GM12878 (cell line): ENCODE results near the gene DNAH11. TPM values are rescaled to one million over a fixed set of nuclear protein-coding genes. Genes with fewer than 3 reads are reported as not detected.

Experiments
- ATAC-seq: fragments of 200-7000 bp; cut with Tn5 transposase; 3 replicates; pipeline ENCODE4 v1.9.1; 2020; ENCODE audit warnings: mild to moderate bottlenecking, moderate library complexity
- BruUV-seq: library from RNA; stranded (reverse); fragments of 400-500 nt; replicated peaks from 2 replicates; lab custom pipeline; 2021; lab: Mats Ljungman, UMichigan
- CTCF ChIA-PET: fragments of 300-600 bp; sonication (Branson Sonifier 250); formaldehyde crosslinking; extraction: SDS; loops from one replicate; lab custom pipeline; 2021; ENCODE audit warnings: inconsistent platforms; lab: Yijun Ruan, JAX
- POLR2A ChIA-PET: fragments of 350-600 bp; formaldehyde crosslinking; extraction: SDS; loops from one replicate; lab custom pipeline; 2021; ENCODE audit warnings: inconsistent platforms; lab: Charles Lee
- RAD21 ChIA-PET: fragments of 300-600 bp; sonication (Branson Sonifier 250); formaldehyde crosslinking; loops from one replicate; lab custom pipeline; 2023; ENCODE audit warnings: antibody characterized with exemption; ENCODE audit not compliant: unreplicated experiment; lab: Charles Lee
- SMC1A ChIA-PET: fragments of 300-600 bp; sonication (Branson Sonifier 250); formaldehyde crosslinking; loops from one replicate; lab custom pipeline; 2023; ENCODE audit not compliant: unreplicated experiment, uncharacterized antibody; lab: Charles Lee
- DNase-seq: peaks from one replicate; pipeline ENCODE4 v3.0.0-alpha.2; 2011; ENCODE audit warnings: low read depth, low spot score
- FAIRE-seq: peaks from 3 replicates; lab custom pipeline; 2011; peaks lifted over from hg19 to GRCh38; lab: Jason Lieb, UNC
- H2AFZ ChIP-seq: 2 replicates; pipeline ENCODE4 v1.6.0; 2011; ENCODE audit warnings: low read depth, low read length, control low read depth; ENCODE audit not compliant: control insufficient read depth
- H3K27ac ChIP-seq: 2 replicates; pipeline ENCODE4 v1.5.1; 2011; ENCODE audit warnings: control low read depth; ENCODE audit not compliant: control insufficient read depth, insufficient read depth
- H3K27me3 ChIP-seq, 2 experiments: replicated peaks in 1 of 2; 2 replicates each; pipeline versions ENCODE4 v1.6.0 to v1.6.1; 2011; ENCODE audit warnings: low read length in 1 of 2; ENCODE audit not compliant: control insufficient read depth in 2 of 2, insufficient read depth in 2 of 2
- H3K36me3 ChIP-seq, 2 experiments: 2 replicates each; pipeline ENCODE4 v1.5.1; 2011; ENCODE audit warnings: low read length in 1 of 2; ENCODE audit not compliant: control insufficient read depth in 2 of 2, insufficient read depth in 2 of 2
- H3K4me1 ChIP-seq: 2 replicates; pipeline ENCODE4 v1.6.1; 2011; ENCODE audit warnings: mild to moderate bottlenecking, low read length, moderate library complexity, mixed read lengths; ENCODE audit not compliant: control insufficient read depth, insufficient read depth
- H3K4me2 ChIP-seq: 2 replicates; pipeline ENCODE4 v1.6.0; 2011; ENCODE audit warnings: control low read depth; ENCODE audit not compliant: control insufficient read depth, insufficient read depth
- H3K4me3 ChIP-seq: fragments of 200-600 bp; sonication (generic); 2 replicates; pipeline ENCODE4 v1.5.1; 2016
- H3K79me2 ChIP-seq: 2 replicates; pipeline ENCODE4 v1.6.0; 2011; ENCODE audit warnings: low read length; ENCODE audit not compliant: control insufficient read depth, insufficient read depth
- H3K9ac ChIP-seq: 2 replicates; pipeline ENCODE4 v1.8.0; 2011; ENCODE audit warnings: low read length, control low read depth, mixed read lengths; ENCODE audit not compliant: control insufficient read depth, insufficient read depth
- H3K9me3 ChIP-seq: replicated peaks from 3 replicates; pipeline ENCODE4 v1.5.1; 2011; ENCODE audit warnings: mild to moderate bottlenecking, low read length; ENCODE audit not compliant: control insufficient read depth, insufficient read depth
- H4K20me1 ChIP-seq: 2 replicates; pipeline ENCODE4 v1.6.0; 2011; ENCODE audit not compliant: control insufficient read depth, insufficient read depth
- BCLAF1 ChIP-seq: fragments of 450-650 bp; IDR thresholded peaks from 2 replicates; pipeline ENCODE4 v1.6.1; 2017; ENCODE audit warnings: antibody characterized with exemption, mild to moderate bottlenecking, moderate library complexity
- CHD4 ChIP-seq: fragments of 200-600 bp; sonication (generic); IDR thresholded peaks from 2 replicates; pipeline ENCODE4 v1.6.1; 2016; ENCODE audit warnings: mild to moderate bottlenecking
- EED ChIP-seq: sonication (generic); IDR thresholded peaks from 2 replicates; pipeline ENCODE4 v1.6.1; 2016; ENCODE audit warnings: antibody characterized with exemption, low read depth
- ETV6 ChIP-seq, 2 experiments: fragments of 450-650 bp in 1 of 2; IDR thresholded peaks in 1 of 2; conservative IDR thresholded peaks in 1 of 2; 2 replicates each; pipeline ENCODE4 v1.6.1; 2014; ENCODE audit warnings: antibody characterized with exemption in 1 of 2, borderline replicate concordance in 1 of 2, low read depth in 1 of 2, mild to moderate bottlenecking in 1 of 2, moderate library complexity in 1 of 2
- GABPA ChIP-seq: IDR thresholded peaks from 2 replicates; pipeline ENCODE4 v1.6.1; 2014; ENCODE audit warnings: antibody characterized with exemption, low read depth, mild to moderate bottlenecking, inconsistent platforms
- PAX8 ChIP-seq: fragments of 450-650 bp; IDR thresholded peaks from 2 replicates; pipeline ENCODE4 v1.6.1; 2017; ENCODE audit warnings: mild to moderate bottlenecking, moderate library complexity
- RAD51 ChIP-seq: fragments of 450-650 bp; IDR thresholded peaks from 2 replicates; pipeline ENCODE4 v1.6.1; 2016; ENCODE audit warnings: moderate library complexity, mild to moderate bottlenecking, inconsistent platforms
- RFX5 ChIP-seq: IDR thresholded peaks from 2 replicates; pipeline ENCODE4 v1.6.1; 2011; ENCODE audit warnings: low read depth, low read length, improper control_type of control experiment
- SP1 ChIP-seq: IDR thresholded peaks from one replicate; pipeline ENCODE4 v1.6.1; 2011; ENCODE audit warnings: low read depth, low read length
- ZBTB33 ChIP-seq: fragments of 450-650 bp; IDR thresholded peaks from 2 replicates; pipeline ENCODE4 v1.6.1; 2017; ENCODE audit warnings: mild to moderate bottlenecking
- ZNF274 ChIP-seq: IDR thresholded peaks from one replicate; pipeline ENCODE4 v1.8.0; 2011; ENCODE audit not compliant: insufficient read length, insufficient read depth
- ZNF622 ChIP-seq: fragments of 450-650 bp; IDR thresholded peaks from 2 replicates; pipeline ENCODE4 v1.6.1; 2017; ENCODE audit warnings: mild to moderate bottlenecking, inconsistent platforms
- WGBS: methylation state at CpG from one replicate; pipeline ENCODE4 v1.1.6; 2016; ENCODE audit warnings: low lambda C conversion rate; ENCODE audit not compliant: insufficient replicate concordance, insufficient coverage; ENCODE audit errors: missing lambda C conversion rate; 5-methylcytosine and 5-hydroxymethylcytosine counted together
- in situ Hi-C: fragments of 300-500 bp; cut with MboI; formaldehyde crosslinking; loops from 9 replicates; pipeline ENCODE4 v1.14.3; 2018; ENCODE audit warnings: mixed read lengths
- intact Hi-C: fragments of 100-400 bp; cut with micrococcal nuclease; formaldehyde crosslinking; loops from one replicate; pipeline ENCODE4 v1.14.2; 2022; ENCODE audit not compliant: unreplicated experiment
- polyA plus RNA-seq, 11 experiments: library from polyadenylated mRNA; depleted of rRNA in 4 of 11; unstranded in 6 of 11; stranded (reverse) in 5 of 11; fragments of >200 nt; fragmentation: Nextera tagmentation in 4 of 11; fragmentation: Illumina TruSeq in 1 of 11; extraction: Ambion mirVana in 4 of 11; extraction: Trizol in 1 of 11; gene quantifications; 1 replicate in 1 of 11; 2 replicates in 10 of 11; pipeline versions ENCODE4 v1.2.1 to v1.2.3, GENCODE V29; 2011 to 2016; ENCODE audit warnings: inconsistent platforms in 2 of 11, missing spikeins in 2 of 11, low read depth in 1 of 11
- total RNA-seq, 4 experiments: library from RNA; depleted of rRNA in 3 of 4; stranded (reverse); fragments of >200 nt in 3 of 4; fragmentation: Illumina TruSeq in 1 of 4; extraction: Trizol in 1 of 4; gene quantifications; 2 replicates each; pipeline versions ENCODE4 v1.2.1 to v1.2.3, GENCODE V29; 2013 to 2021
- TF ChIP-seq, protein P1 (sequence below): fragments of 450-650 bp; IDR thresholded peaks from 2 replicates; pipeline ENCODE4 v1.6.1; 2018; ENCODE audit warnings: borderline replicate concordance, mild to moderate bottlenecking; ENCODE audit not compliant: partially characterized antibody
- TF ChIP-seq, protein P2 (sequence below): IDR thresholded peaks from 2 replicates; pipeline ENCODE4 v1.6.1; 2012; ENCODE audit warnings: low read length, inconsistent platforms

Gene DNAH11
- total and polyA plus RNA-seq, 10 of the 15 experiments (the other 5 are each of a cell fraction or from before 2014, with no cell fraction given) = 0.03 to 0.56 (median 0.10) TPM

GRCh38 chr7:21771906-21772610 lies 229.2 kb downstream of the DNAH11 start:
- Histone ChIP-seq H3K4me2 (no peak overlapping the region), H2AFZ (no peak overlapping the region), H3K4me3 (no peak overlapping the region), H4K20me1 (no peaks in the 10 kb centered on the region), H3K9me3 (no peaks in the 10 kb centered on the region), H3K27me3 (0 out of 4 replicates have a peak, but pooled peaks cover 0 to 2% of the 10 kb centered on the region in 2 experiments), H3K4me1 (no peaks in the 10 kb centered on the region), H3K9ac (no peak overlapping the region), H3K79me2 (no peaks in the 10 kb centered on the region), H3K36me3 (no peaks in the 10 kb centered on the region), H3K27ac (no peak overlapping the region)
- SMC1A ChIA-PET = interaction anchor here (0.6 to 1.0 kb wide), 3 partner anchors 190 to 514 kb away, joined by 3 to 4 read pairs (median 3); no protein-coding TSS in a partner anchor
- 10% methylated on average over 5 of the region's 5 CpGs for WGBS
- RAD21 ChIA-PET = no interaction called here
- FAIRE-seq = no peak
- CTCF ChIA-PET = interaction anchor here (0.6 to 1.7 kb wide), 2 partner anchors 204 to 298 kb away, joined by 3 to 4 read pairs; no protein-coding TSS in a partner anchor
- DNase-seq = no peak
- POLR2A ChIA-PET = no interaction called here
- intact Hi-C loops = loop anchor here (5.0 kb wide), 1 partner anchor 310 kb away; no protein-coding TSS in a partner anchor
- no TSS peak for BruUV-seq
- in situ Hi-C loops = no loop called here
- ATAC-seq = no peak
- no peak for TF ChIP-seq EED
- TF ChIP-seq ETV6 (conservative IDR thresholded peaks at IDR 0.05 in 1 of 2, IDR thresholded peaks at IDR 0.05 in 1 of 2; ENCODE audit: borderline replicate concordance in 1 of 2, low read depth in 1 of 2) = no peak
- TF ChIP-seq PAX8 = no peak
- no peak for TF ChIP-seq SP1
- TF ChIP-seq, protein P1, sequence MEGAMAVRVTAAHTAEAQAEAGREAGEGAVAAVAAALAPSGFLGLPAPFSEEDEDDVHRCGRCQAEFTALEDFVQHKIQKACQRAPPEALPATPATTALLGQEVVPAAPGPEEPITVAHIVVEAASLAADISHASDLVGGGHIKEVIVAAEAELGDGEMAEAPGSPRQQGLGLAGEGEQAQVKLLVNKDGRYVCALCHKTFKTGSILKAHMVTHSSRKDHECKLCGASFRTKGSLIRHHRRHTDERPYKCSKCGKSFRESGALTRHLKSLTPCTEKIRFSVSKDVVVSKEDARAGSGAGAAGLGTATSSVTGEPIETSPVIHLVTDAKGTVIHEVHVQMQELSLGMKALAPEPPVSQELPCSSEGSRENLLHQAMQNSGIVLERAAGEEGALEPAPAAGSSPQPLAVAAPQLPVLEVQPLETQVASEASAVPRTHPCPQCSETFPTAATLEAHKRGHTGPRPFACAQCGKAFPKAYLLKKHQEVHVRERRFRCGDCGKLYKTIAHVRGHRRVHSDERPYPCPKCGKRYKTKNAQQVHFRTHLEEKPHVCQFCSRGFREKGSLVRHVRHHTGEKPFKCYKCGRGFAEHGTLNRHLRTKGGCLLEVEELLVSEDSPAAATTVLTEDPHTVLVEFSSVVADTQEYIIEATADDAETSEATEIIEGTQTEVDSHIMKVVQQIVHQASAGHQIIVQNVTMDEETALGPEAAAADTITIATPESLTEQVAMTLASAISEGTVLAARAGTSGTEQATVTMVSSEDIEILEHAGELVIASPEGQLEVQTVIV = no peak
- no peak for TF ChIP-seq BCLAF1
- TF ChIP-seq ZNF622 = no peak
- no peak for TF ChIP-seq RAD51
- no peak for TF ChIP-seq ZNF274
- TF ChIP-seq GABPA = no peak
- no peak for TF ChIP-seq ZBTB33
- TF ChIP-seq, protein P2, sequence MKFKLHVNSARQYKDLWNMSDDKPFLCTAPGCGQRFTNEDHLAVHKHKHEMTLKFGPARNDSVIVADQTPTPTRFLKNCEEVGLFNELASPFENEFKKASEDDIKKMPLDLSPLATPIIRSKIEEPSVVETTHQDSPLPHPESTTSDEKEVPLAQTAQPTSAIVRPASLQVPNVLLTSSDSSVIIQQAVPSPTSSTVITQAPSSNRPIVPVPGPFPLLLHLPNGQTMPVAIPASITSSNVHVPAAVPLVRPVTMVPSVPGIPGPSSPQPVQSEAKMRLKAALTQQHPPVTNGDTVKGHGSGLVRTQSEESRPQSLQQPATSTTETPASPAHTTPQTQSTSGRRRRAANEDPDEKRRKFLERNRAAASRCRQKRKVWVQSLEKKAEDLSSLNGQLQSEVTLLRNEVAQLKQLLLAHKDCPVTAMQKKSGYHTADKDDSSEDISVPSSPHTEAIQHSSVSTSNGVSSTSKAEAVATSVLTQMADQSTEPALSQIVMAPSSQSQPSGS = no peak
- no peak for TF ChIP-seq RFX5
- no peak for TF ChIP-seq CHD4
